Motor neuron (in vitro differentiated cells): ENCODE data around the gene SCAMP1. TPM values are rescaled to one million over a fixed set of nuclear protein-coding genes. Genes with fewer than 3 reads are reported as not detected.

Experiments used
- ATAC-seq, 8 experiments: fragments of 200-7000 bp; cut with Tn5 transposase; replicated peaks in 6 of 8; 2 replicates each; pipeline ENCODE4 v1.8.0; 2021; ENCODE audit warnings: mild to moderate bottlenecking in 8 of 8, moderate library complexity in 8 of 8
- H3K27ac ChIP-seq, 2 donors: fragments of 250-450 bp; sonication (Bioruptor Pico); 2 replicates each; pipeline ENCODE4 v1.9.0; 2021; ENCODE audit warnings: antibody characterized with exemption in 2 of 2, mild to moderate bottlenecking in 2 of 2, moderate library complexity in 1 of 2
- H3K4me1 ChIP-seq, 2 donors: fragments of 250-450 bp; sonication (Bioruptor Pico); replicated peaks in 1 of 2; 2 replicates each; pipeline ENCODE4 v1.6.1; 2021; ENCODE audit warnings: antibody characterized with exemption in 2 of 2, mild to moderate bottlenecking in 2 of 2, moderate library complexity in 1 of 2
- H3K4me3 ChIP-seq, 5 donors: fragments of 250-450 bp; sonication (Bioruptor Pico); 2 replicates each; pipeline ENCODE4 v1.9.0; 2021; ENCODE audit warnings: antibody characterized with exemption in 5 of 5, mild to moderate bottlenecking in 5 of 5, moderate library complexity in 4 of 5
- WGBS, 10 experiments: fragments of 450-650 bp; shearing (Covaris generic); methylation state at CpG; one replicate each; pipeline ENCODE4 v1.0.0; 2022; 5-methylcytosine and 5-hydroxymethylcytosine counted together
- in situ Hi-C, 9 experiments: fragments of 400-800 bp; cut with MboI; loops; one replicate each; pipeline ENCODE4 v1.15.0; 2021; ENCODE audit warnings: low sequenced_read_pairs in 9 of 9, low pct_unique_long_range_greater_than_20kb in 2 of 9; ENCODE audit not compliant: unreplicated experiment in 9 of 9
- total RNA-seq, 8 experiments: library from RNA; unstranded; fragments of 300-600 nt; gene quantifications; 2 replicates each; pipeline versions ENCODE4 v1.2.3 to v1.2.4, GENCODE V29; 2022

Gene SCAMP1
- total RNA-seq, 8 experiments from 2014 or later, result 22.6 to 79.2 (median 54.7) TPM

- in situ Hi-C loops, result loop anchor here in 1 of 9 experiments (25.0 kb wide), 1 partner anchor 155 kb away; no protein-coding TSS in a partner anchor
- WGBS, 10 experiments, result 75 to 100% (median 100%) methylated on average over 1 of the region's 1 CpG; no CpG with 5 or more reads in 3 of the 10 experiments
Observed at GRCh38 chr5:78467140-78467539, 106.7 kb downstream of the SCAMP1 start.

GRCh38 chr5:78467752-78468357, 107.4 kb downstream of the SCAMP1 start:
- no peak overlapping the region for H3K27ac ChIP-seq
- ATAC-seq, result peak in 5 of 8 experiments; percentile 27 to 64 (median 49)
- no peaks in the 10 kb centered on the region for H3K4me1 ChIP-seq
- in situ Hi-C loops, result loop anchor here in 1 of 9 experiments (25.0 kb wide), 1 partner anchor 156 kb away; no protein-coding TSS in a partner anchor
- WGBS, 10 experiments, result 0 to 44% (median 21%) methylated on average over 1 to 3 of the region's 3 CpGs; no CpG with 5 or more reads in 2 of the 10 experiments
- H3K4me3 ChIP-seq, result no peak overlapping the region

More at GRCh38 chr5:78467140-78467539, 106.7 kb downstream of the SCAMP1 start:
- no peak for ATAC-seq
- Histone ChIP-seq H3K4me3 (no peak overlapping the region), H3K4me1 (no peaks in the 10 kb centered on the region), H3K27ac (no peak overlapping the region)

GRCh38 chr5:78471896-78472295, 111.5 kb downstream of the SCAMP1 start:
- H3K4me1 ChIP-seq, result no peaks in the 10 kb centered on the region
- H3K4me3 ChIP-seq, result no peak overlapping the region
- H3K27ac ChIP-seq, result no peak overlapping the region
- no peak for ATAC-seq
- in situ Hi-C loops, result loop anchor here in 1 of 9 experiments (25.0 kb wide), 1 partner anchor 160 kb away; no protein-coding TSS in a partner anchor

GRCh38 chr5:78472469-78473106, 112.2 kb downstream of the SCAMP1 start:
- H3K4me3 ChIP-seq, result no peak overlapping the region
- no peak overlapping the region for H3K27ac ChIP-seq
- H3K4me1 ChIP-seq, result no peaks in the 10 kb centered on the region
- peak in 3 of 8 experiments; percentile 44 to 70 (median 68) for ATAC-seq
- in situ Hi-C loops, result loop anchor here in 1 of 9 experiments (25.0 kb wide), 1 partner anchor 160 kb away; no protein-coding TSS in a partner anchor

GRCh38 chr5:78473751-78474150, 113.3 kb downstream of the SCAMP1 start:
- in situ Hi-C loops, result loop anchor here in 1 of 9 experiments (25.0 kb wide), 1 partner anchor 161 kb away; no protein-coding TSS in a partner anchor
- Histone ChIP-seq H3K27ac (no peak overlapping the region), H3K4me1 (no peaks in the 10 kb centered on the region), H3K4me3 (no peak overlapping the region)
- WGBS, 10 experiments, result 60 to 100% (median 92%) methylated on average over 1 of the region's 1 CpG; no CpG with 5 or more reads in 6 of the 10 experiments
- ATAC-seq, result no peak

GRCh38 chr5:78475370-78475769, 115.0 kb downstream of the SCAMP1 start:
- 83 to 100% (median 100%) methylated on average over 1 to 3 of the region's 3 CpGs; no CpG with 5 or more reads in 1 of the 10 experiments for WGBS, 10 experiments
- no peak overlapping the region for H3K4me3 ChIP-seq
- no peak overlapping the region for H3K27ac ChIP-seq
- H3K4me1 ChIP-seq, result no peaks in the 10 kb centered on the region
- in situ Hi-C loops, result no loop called here
- ATAC-seq, result no peak

GRCh38 chr5:78476795-78477194, 116.4 kb downstream of the SCAMP1 start:
- no peak for ATAC-seq
- in situ Hi-C loops, result no loop called here

GRCh38 chr5:78482948-78483347, 122.5 kb downstream of the SCAMP1 start:
- in situ Hi-C loops, result no loop called here
- no peak for ATAC-seq
- Histone ChIP-seq H3K27ac (no peak overlapping the region), H3K4me3 (no peak overlapping the region), H3K4me1 (no peaks in the 10 kb centered on the region)
- WGBS, 10 experiments, result 83 to 100% (median 100%) methylated on average over 1 of the region's 1 CpG; no CpG with 5 or more reads in 2 of the 10 experiments

More at GRCh38 chr5:78476795-78477194, 116.4 kb downstream of the SCAMP1 start:
- Histone ChIP-seq H3K4me3 (no peak overlapping the region), H3K4me1 (no peaks in the 10 kb centered on the region), H3K27ac (no peak overlapping the region)
- 12 to 100% (median 100%) methylated on average over 1 of the region's 1 CpG; no CpG with 5 or more reads in 1 of the 10 experiments for WGBS, 10 experiments

GRCh38 chr5:78483809-78484521, 123.5 kb downstream of the SCAMP1 start:
- ATAC-seq, result no peak
- Histone ChIP-seq H3K4me1 (no peaks in the 10 kb centered on the region), H3K27ac (no peak overlapping the region), H3K4me3 (no peak overlapping the region)
- in situ Hi-C loops, result no loop called here
- 72 to 100% (median 98%) methylated on average over 1 to 3 of the region's 3 CpGs; no CpG with 5 or more reads in 2 of the 10 experiments for WGBS, 10 experiments

- Histone ChIP-seq H3K27ac (no peak overlapping the region), H3K4me1 (no peaks in the 10 kb centered on the region), H3K4me3 (no peak overlapping the region)
- WGBS, 10 experiments, result 56 to 100% (median 96%) methylated on average over 1 to 2 of the region's 2 CpGs; no CpG with 5 or more reads in 3 of the 10 experiments
- ATAC-seq, result no peak
- in situ Hi-C loops, result no loop called here
Observed at GRCh38 chr5:78486218-78486617, 125.8 kb downstream of the SCAMP1 start.

GRCh38 chr5:78487846-78488245, 127.4 kb downstream of the SCAMP1 start:
- no peaks in the 10 kb centered on the region for H3K4me1 ChIP-seq
- H3K27ac ChIP-seq, result no peak overlapping the region
- WGBS, 10 experiments, result 79 to 100% (median 100%) methylated on average over 1 to 3 of the region's 4 CpGs; no CpG with 5 or more reads in 2 of the 10 experiments
- in situ Hi-C loops, result no loop called here
- H3K4me3 ChIP-seq, result no peak overlapping the region
- ATAC-seq, result no peak

- in situ Hi-C loops, result no loop called here
- Histone ChIP-seq H3K4me1 (peaks cover 4 to 8% of the 10 kb centered on the region in 2 donors), H3K27ac (no peak overlapping the region), H3K4me3 (no peak overlapping the region)
- 50 to 100% (median 74%) methylated on average over 1 to 3 of the region's 4 CpGs; no CpG with 5 or more reads in 4 of the 10 experiments for WGBS, 10 experiments
- peak in 3 of 8 experiments; percentile 16 to 31 (median 17) for ATAC-seq
Observed at GRCh38 chr5:78490709-78491485, 130.5 kb downstream of the SCAMP1 start.
